Retinal pigment epithelial cell (primary cell): ENCODE results near the gene ADAM23.

Experiments
- DNase-seq: peaks from one replicate; pipeline ENCODE4 v3.0.0-alpha.2; 2010; ENCODE audit warnings: low read depth
- H3K4me3 ChIP-seq: 2 replicates; pipeline ENCODE4 v1.5.1; 2011; ENCODE audit warnings: mild to moderate bottlenecking, low read length, control low read depth, moderate library complexity
- TF ChIP-seq, protein P1 (sequence below): conservative IDR thresholded peaks from 2 replicates; pipeline ENCODE4 v1.5.1; 2011; ENCODE audit warnings: low read depth, low read length, control low read depth, inconsistent platforms

Gene ADAM23

DNA sequence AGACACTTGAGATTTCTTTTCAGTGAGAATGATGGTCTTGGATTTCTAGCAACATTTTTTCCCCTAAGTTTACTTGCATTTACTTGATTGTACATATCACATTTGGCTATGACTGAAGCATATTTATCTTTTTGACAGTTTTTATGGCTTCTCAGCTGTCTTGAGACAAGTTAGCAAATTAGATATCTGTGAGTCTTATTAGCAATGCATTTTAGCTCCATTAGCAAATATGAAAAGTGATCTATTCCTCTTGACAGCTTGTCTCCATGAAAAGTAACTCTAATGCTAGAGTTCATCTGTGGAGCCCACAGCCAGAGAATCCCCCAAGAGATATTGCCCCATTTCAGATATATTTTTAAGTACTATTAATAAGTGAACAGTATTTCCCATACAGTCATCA lies 126.9 kb downstream of the ADAM23 start:
- H3K4me3 ChIP-seq = no peak overlapping the region
- no peak for DNase-seq
- TF ChIP-seq, protein P1, sequence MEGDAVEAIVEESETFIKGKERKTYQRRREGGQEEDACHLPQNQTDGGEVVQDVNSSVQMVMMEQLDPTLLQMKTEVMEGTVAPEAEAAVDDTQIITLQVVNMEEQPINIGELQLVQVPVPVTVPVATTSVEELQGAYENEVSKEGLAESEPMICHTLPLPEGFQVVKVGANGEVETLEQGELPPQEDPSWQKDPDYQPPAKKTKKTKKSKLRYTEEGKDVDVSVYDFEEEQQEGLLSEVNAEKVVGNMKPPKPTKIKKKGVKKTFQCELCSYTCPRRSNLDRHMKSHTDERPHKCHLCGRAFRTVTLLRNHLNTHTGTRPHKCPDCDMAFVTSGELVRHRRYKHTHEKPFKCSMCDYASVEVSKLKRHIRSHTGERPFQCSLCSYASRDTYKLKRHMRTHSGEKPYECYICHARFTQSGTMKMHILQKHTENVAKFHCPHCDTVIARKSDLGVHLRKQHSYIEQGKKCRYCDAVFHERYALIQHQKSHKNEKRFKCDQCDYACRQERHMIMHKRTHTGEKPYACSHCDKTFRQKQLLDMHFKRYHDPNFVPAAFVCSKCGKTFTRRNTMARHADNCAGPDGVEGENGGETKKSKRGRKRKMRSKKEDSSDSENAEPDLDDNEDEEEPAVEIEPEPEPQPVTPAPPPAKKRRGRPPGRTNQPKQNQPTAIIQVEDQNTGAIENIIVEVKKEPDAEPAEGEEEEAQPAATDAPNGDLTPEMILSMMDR = no peak

DNA sequence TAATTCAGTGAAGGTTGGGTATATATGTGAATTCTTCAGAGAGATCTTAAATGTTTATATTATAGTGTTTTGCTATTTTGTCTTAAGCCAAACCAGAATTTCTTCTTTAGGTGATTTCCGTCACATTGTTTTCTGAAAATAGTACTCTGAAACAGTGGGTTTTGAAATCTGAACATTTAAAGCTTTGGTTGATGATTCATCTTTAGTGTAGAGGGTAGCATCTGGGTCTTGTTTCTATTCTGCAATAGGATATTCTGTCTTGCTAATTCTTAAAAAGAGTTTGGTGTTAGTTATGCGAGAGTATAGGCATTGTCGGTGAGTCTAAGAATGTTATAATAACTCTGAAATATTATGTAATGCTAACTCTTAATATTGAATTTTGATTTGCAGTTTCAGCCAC lies 129.4 kb downstream of the ADAM23 start:
- TF ChIP-seq, protein P1 = no peak
- no peak for DNase-seq
- H3K4me3 ChIP-seq = no peak overlapping the region

DNA sequence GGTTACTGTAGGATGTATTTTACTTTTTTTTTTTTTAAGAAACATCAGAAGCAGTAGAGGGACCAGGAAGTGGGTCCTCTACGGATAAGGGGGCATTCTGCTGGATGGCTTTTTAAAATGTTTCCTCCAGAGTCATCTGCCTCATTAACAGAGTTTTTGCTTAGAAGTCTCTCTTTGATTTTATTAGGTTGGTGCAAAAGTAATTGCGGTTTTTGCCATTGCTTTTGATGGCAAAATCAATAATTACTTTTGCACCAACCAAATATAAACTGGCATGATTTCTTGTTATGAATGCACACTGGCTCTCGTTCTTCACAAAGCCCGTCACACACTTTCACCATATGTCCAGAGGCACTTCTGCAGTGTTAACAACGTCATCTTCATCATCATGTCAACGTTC lies 130.5 kb downstream of the ADAM23 start:
- no peak overlapping the region for H3K4me3 ChIP-seq
- DNase-seq = no peak
- TF ChIP-seq, protein P1 = no peak

DNA sequence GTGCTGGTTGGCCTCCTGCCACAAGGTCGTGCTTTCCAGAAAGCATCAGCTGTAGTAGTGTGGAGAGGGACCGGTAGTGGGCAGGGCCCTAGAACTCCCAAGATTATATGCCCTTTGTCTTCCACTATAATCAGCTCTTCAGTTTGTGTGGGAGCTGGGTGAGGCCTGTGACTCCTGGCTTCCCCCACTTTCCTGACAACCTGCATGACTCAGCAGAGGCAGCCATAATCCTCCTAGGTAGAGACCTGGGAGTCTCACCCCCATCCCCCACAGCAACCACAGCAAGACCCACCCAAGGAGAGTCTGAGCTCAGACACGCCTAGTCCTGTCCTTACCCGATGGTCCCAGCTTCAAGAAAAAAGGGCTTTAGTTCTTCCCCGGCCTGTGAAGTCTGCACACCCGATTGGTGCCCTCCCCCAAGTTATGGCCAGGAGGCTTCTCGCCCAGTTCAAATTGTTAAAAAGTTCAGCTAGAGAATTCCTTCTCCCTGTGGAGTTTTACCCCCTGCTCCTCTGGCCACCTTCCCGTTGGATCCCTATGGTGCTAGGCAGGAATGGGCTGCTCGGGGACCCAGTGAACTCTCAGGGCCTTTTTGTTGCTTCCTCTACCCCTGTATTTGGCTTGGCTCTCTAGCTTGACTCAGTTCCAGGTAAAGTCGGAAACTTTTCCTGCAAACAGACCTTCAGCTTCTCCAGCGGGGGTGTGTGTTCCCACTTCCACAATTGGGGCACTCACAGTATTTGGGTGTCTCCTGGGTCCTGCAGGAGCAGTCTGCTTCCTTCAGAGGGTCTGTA lies 141.2 kb downstream of the ADAM23 start:
- DNase-seq = no peak
- no peak overlapping the region for H3K4me3 ChIP-seq
- TF ChIP-seq, protein P1 = no peak

DNA sequence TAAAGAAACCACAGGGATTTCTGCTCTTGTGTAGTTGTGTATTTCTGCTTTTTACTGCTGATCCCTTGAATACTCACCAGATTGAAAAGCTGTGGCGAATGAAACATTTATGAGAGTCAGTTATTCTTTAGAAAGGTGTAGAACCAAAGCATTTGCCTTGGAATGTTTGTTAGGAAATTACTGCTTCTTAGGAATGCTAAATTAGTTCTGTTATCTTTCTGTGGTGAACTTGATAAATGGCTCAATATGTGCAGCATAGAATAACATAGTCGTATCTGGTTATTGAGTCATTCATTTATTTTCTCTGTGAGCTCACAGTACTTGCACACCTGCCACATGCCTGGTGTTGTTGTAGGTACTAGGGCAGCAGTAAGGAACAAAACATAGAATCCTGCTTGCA lies 142.0 kb downstream of the ADAM23 start:
- H3K4me3 ChIP-seq = no peak overlapping the region
- TF ChIP-seq, protein P1 = no peak
- DNase-seq = no peak

DNA sequence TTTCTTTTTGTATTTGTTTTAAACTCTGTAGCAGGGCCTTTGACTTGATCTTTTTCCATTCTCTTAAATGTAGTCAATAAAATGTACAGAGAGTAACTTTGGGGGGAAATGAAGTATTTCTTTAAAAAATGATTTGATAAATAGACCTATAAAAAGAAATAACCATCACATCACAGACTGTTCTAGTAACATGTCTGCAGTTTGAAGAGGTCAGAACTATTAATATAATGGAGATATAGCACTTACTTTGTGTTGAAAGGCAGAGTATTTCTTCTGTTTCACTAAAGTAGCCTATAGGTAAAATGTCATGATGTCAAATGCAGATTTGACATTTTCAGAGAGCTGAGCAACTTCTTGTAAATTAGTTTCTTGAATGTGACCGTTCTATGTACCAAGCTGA lies 143.3 kb downstream of the ADAM23 start:
- DNase-seq = no peak
- TF ChIP-seq, protein P1 = no peak
- H3K4me3 ChIP-seq = no peak overlapping the region

DNA sequence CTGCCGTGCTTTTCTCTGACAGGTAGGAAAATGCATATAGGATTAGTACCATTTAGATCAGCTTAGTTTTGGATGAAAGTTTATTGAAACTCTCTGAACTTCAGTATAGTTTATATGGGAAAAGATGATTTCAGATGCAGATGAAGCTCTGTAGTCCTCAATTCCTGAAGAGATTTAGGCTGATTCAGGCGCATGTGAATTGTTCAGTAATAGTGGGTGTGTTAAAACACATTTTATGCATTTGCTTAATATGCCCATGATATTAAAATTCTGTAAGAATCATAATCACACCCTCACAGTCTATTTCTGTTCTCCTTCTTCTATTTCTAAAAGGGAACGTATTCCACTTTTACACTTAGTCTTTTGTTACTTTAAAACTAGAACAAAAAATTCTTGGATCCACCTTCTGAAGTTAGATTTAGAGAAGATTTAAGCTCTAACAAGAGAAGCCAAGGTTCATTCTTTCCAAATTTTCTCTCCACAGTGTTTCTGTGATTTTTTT lies 154.4 kb downstream of the ADAM23 start:
- TF ChIP-seq, protein P1 = no peak
- no peak for DNase-seq
- no peak overlapping the region for H3K4me3 ChIP-seq
